Astrocyte of the spinal cord (primary cell): Measurements from ENCODE around the gene RREB1.

Experiments used
- DNase-seq: peaks from one replicate; pipeline ENCODE4 v3.0.0; 2011; ENCODE audit warnings: low read depth, low spot score
- H3K4me3 ChIP-seq: 2 replicates; pipeline ENCODE4 v1.5.1; 2011; ENCODE audit warnings: low read depth, mild to moderate bottlenecking, low read length, moderate library complexity
- CTCF ChIP-seq: IDR thresholded peaks from 2 replicates; pipeline ENCODE4 v1.5.1; 2012; ENCODE audit warnings: low read depth, mild to moderate bottlenecking, low read length, inconsistent platforms
- in situ Hi-C: cut with HindIII; loops from 2 replicates; pipeline ENCODE4 v1.10.0; 2017; ENCODE audit warnings: low sequenced_read_pairs

RREB1 gene

DNA sequence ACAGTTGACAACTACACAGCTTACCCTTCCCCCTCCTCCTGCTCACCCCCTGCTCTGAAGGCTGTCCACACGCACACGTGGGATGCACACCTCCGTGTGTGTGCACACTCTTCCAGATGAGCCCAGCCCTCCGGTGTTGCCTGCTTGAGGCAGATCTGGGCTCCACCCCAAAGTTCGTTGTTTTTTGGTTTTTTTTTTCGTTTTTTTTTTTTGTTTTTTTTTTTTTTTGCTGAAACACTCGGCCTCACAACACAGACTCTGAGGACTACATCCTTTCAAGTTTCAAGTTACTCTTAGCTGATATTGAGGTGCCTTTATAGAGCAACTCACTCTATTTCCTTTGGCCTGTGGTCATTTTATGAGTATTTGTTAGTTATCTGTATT lies 88.2 kb downstream of the RREB1 start:
- H3K4me3 ChIP-seq, result no peak overlapping the region
- in situ Hi-C loops, result no loop called here
- no peak for TF ChIP-seq CTCF
- DNase-seq, result no peak

DNA sequence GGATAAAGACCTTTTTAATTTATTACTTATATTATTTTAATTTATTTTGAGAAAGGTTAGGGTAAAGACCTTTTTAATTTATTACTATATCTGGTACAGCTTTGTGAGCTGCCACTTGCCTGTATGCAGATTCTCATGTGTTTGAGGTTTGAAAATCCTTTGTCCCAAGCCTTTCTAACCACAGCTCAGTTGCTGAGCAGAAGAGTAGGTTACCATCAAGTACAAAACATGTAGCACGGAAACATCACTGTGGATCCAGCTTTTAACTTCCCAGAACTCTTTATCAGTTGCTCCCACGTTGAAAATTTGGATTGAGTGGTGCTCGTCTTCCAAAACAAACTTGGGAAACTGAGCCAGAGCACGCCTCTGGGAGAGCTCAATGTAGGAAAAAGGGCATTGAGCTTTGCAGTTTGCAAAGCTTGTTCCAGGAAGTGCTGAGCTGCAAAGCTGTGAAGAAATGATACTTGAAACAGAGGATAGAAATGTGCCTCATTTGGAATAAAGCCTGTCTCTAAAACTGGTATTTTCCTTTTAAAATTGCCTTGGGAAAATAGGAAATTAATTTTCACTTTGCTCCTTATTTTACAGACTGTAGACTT lies 89.0 kb downstream of the RREB1 start:
- in situ Hi-C loops, result no loop called here
- no peak for DNase-seq
- no peak for TF ChIP-seq CTCF

DNA sequence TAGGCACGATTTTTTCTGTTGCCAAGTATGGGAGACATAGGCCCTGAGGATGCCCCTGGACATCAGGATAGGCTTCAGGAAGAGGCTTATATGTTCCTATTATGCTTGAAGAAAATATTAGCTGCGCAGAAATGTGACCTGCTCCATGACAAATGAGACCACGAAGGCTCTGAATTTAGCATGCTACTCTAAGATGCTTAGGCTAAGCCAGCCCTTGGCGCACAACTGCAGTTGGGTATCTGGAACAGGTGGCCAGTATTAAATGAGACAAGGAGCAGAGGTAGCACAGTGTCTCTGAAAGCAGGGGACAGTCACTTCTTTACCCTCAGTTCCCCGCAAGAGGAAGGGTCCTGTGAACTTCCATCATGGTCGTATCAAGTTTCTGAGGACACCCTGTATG lies 90.0 kb downstream of the RREB1 start:
- in situ Hi-C loops, result no loop called here
- no peak for TF ChIP-seq CTCF
- no peak for DNase-seq

More for the DNA sequence above, 89.0 kb downstream of the RREB1 start:
- no peak overlapping the region for H3K4me3 ChIP-seq

GRCh38 chr6:7198833-7199800 lies 91.4 kb downstream of the RREB1 start:
- no peak for TF ChIP-seq CTCF
- DNase-seq, result no peak
- in situ Hi-C loops, result no loop called here
- H3K4me3 ChIP-seq, result no peak overlapping the region

More for the DNA sequence above, 90.0 kb downstream of the RREB1 start:
- no peak overlapping the region for H3K4me3 ChIP-seq

DNA sequence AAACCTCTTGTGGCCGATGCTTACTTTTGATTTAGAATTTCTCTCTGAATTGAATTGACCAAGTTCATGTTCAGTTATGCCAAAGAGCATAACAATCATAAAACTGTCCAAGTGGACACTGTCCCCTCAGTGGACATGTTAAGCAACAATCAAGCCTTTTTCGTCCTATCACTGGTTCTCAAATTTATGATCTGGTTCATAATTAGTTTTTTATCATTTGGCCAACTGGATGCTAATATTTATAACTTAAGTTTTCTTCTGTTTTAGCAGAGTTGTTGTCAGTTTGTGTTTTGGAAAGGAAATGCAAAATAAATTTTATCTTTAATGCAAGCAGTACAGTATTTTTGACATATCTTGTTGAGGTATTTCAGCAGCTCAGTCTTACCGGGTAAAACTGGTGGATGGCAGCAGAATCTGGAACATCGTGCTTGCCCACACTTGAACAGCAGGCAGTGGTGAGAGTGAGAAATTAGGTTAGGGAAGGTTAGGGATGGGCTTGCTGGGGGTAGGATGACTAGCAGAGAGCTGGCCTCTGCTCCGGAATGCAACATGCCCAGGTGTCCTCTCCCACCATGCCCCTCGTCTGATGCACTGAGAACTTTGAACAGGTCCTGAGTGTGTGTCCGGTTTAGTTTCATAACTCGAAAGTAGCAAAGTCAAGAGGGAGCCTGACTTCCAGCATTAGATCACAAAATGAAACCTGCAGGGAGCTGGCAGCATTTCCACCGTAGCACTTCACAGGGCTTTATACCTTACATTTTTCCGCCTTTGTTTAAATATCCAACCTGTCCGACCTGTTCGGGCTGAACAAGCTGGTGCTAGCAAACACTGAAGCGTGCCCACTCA lies 93.1 kb downstream of the RREB1 start:
- no peak for DNase-seq
- in situ Hi-C loops, result no loop called here
- no peak for TF ChIP-seq CTCF
- H3K4me3 ChIP-seq, result no peak overlapping the region

DNA sequence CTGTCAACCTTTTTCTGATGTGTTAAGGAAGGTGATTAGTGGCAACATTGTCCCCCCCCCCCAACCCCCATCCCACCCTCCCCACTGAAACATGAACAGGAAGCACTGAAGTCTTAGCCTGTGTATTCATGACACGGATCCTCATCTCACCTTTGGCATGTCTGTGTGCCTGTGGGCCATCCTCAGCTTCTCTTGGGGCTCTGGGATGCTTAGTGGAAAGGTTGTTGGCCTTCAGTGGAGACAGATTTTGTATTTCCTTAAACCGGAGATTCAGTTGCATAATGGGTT lies 93.6 kb downstream of the RREB1 start:
- no peak for TF ChIP-seq CTCF
- H3K4me3 ChIP-seq, result no peak overlapping the region
- no peak for DNase-seq
- in situ Hi-C loops, result no loop called here
